Astrocyte (in vitro differentiated cells and primary cell): ENCODE data around the gene CCDC90B. TPM values are rescaled to one million over a fixed set of nuclear protein-coding genes. Genes with fewer than 3 reads are reported as not detected.

ENCODE experiments used
- DNase-seq: peaks from one replicate; pipeline ENCODE4 v3.0.0-alpha.2; 2010; ENCODE audit warnings: low read depth
- FAIRE-seq: peaks from 2 replicates; lab custom pipeline; 2011; peaks lifted over from hg19 to GRCh38; lab: Jason Lieb, UNC
- H2AFZ ChIP-seq: 2 replicates; pipeline ENCODE4 v1.6.0; 2012; ENCODE audit warnings: low read depth, low read length, inconsistent platforms
- H3K27ac ChIP-seq: 2 replicates; pipeline ENCODE4 v1.5.1; 2011; ENCODE audit warnings: low read depth, low read length, inconsistent platforms
- H3K27me3 ChIP-seq: 2 replicates; pipeline ENCODE4 v1.6.0; 2011; ENCODE audit warnings: low read length, inconsistent platforms; ENCODE audit not compliant: insufficient read depth
- H3K36me3 ChIP-seq: 2 replicates; pipeline ENCODE4 v1.5.1; 2011; ENCODE audit warnings: low read length, inconsistent platforms; ENCODE audit not compliant: insufficient read depth
- H3K4me1 ChIP-seq: 2 replicates; pipeline ENCODE4 v1.5.1; 2011; ENCODE audit warnings: low read length, inconsistent platforms; ENCODE audit not compliant: insufficient read depth
- H3K4me2 ChIP-seq: 2 replicates; pipeline ENCODE4 v1.6.0; 2012; ENCODE audit warnings: low read length, inconsistent platforms
- H3K4me3 ChIP-seq: 2 replicates; pipeline ENCODE4 v1.5.1; 2011; ENCODE audit warnings: low read depth, mild to moderate bottlenecking, low read length, inconsistent platforms; ENCODE audit not compliant: insufficient read depth
- H3K79me2 ChIP-seq: 2 replicates; pipeline ENCODE4 v1.6.0; 2012; ENCODE audit warnings: mild to moderate bottlenecking, low read length, inconsistent platforms; ENCODE audit not compliant: insufficient read depth
- H3K9ac ChIP-seq: 2 replicates; pipeline ENCODE4 v1.6.0; 2012; ENCODE audit warnings: mild to moderate bottlenecking, low read length, inconsistent platforms
- H3K9me3 ChIP-seq: 2 replicates; pipeline ENCODE4 v1.5.1; 2012; ENCODE audit warnings: low read depth, mild to moderate bottlenecking, low read length, inconsistent platforms; ENCODE audit not compliant: insufficient read depth
- H4K20me1 ChIP-seq: 2 replicates; pipeline ENCODE4 v1.6.0; 2012; ENCODE audit warnings: low read length, inconsistent platforms; ENCODE audit not compliant: insufficient read depth
- H3K27ac Mint-ChIP-seq: one replicate; pipeline ENCODE4 v1.8.0; 2021; ENCODE audit warnings: mild to moderate bottlenecking, mixed read lengths; ENCODE audit not compliant: unreplicated experiment
- H3K27me3 Mint-ChIP-seq: one replicate; pipeline ENCODE4 v1.8.0; 2021; ENCODE audit warnings: low read depth, mixed read lengths; ENCODE audit not compliant: unreplicated experiment
- H3K36me3 Mint-ChIP-seq: one replicate; pipeline ENCODE4 v1.8.0; 2021; ENCODE audit warnings: low read depth, mixed read lengths; ENCODE audit not compliant: unreplicated experiment
- H3K4me1 Mint-ChIP-seq: one replicate; pipeline ENCODE4 v1.8.0; 2021; ENCODE audit warnings: low read depth, mixed read lengths; ENCODE audit not compliant: unreplicated experiment
- H3K4me3 Mint-ChIP-seq: one replicate; pipeline ENCODE4 v1.8.0; 2021; ENCODE audit warnings: mild to moderate bottlenecking, moderate library complexity, mixed read lengths; ENCODE audit not compliant: unreplicated experiment
- H3K9me3 Mint-ChIP-seq: one replicate; pipeline ENCODE4 v1.8.0; 2021; ENCODE audit warnings: mild to moderate bottlenecking, mixed read lengths; ENCODE audit not compliant: unreplicated experiment
- EZH2 ChIP-seq: IDR thresholded peaks from 2 replicates; pipeline ENCODE4 v1.6.1; 2012; ENCODE audit warnings: mild to moderate bottlenecking, low read length, inconsistent platforms; ENCODE audit not compliant: insufficient read depth
- total RNA-seq: library from RNA; stranded (reverse); gene quantifications from 2 replicates; pipeline ENCODE4 v1.2.1, GENCODE V29; 2021
- TF ChIP-seq, protein P1 (sequence below): IDR thresholded peaks from 2 replicates; pipeline ENCODE4 v1.5.1; 2011; ENCODE audit warnings: low read depth, mild to moderate bottlenecking, inconsistent platforms, low read length, moderate library complexity; ENCODE audit not compliant: insufficient read depth

Gene CCDC90B
- total RNA-seq, 1 donor from 2014 or later = 67.5 TPM

DNA sequence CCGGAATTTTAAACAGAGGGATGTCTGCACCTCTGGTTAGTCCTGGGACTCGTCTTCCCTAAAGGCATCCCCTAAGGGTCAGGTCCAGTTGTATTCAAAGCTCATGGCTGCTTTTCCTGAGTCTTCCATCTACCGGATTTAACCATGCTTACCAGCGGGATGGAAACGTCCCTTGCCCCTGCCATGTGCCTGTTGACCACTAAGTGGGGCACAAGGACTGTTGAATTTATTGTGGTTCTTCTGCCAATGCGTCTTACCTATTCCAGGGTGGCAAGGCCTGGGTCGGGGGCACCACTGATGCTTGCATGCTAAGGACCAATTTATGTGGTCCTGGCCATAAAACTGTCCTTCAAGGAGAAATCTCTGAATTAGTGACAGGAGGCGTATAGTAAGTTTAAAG is 67.1 kb downstream of the CCDC90B start:
- Histone ChIP-seq H3K4me1 (no peaks in the 10 kb centered on the region), H3K9ac (no peak overlapping the region), H3K9me3 (no peaks in the 10 kb centered on the region), H3K4me2 (no peak overlapping the region), H2AFZ (no peak overlapping the region), H4K20me1 (no peaks in the 10 kb centered on the region), H3K4me3 (no peak overlapping the region), H3K27me3 (no peaks in the 10 kb centered on the region), H3K27ac (no peak overlapping the region), H3K36me3 (no peaks in the 10 kb centered on the region), H3K79me2 (no peaks in the 10 kb centered on the region)
- Mint-ChIP-seq H3K9me3 (no peaks in the 10 kb centered on the region), H3K4me1 (peaks cover 2% of the 10 kb centered on the region), H3K36me3 (no peaks in the 10 kb centered on the region), H3K4me3 (no peak overlapping the region), H3K27me3 (no peaks in the 10 kb centered on the region), H3K27ac (no peak overlapping the region)
- no peak for TF ChIP-seq EZH2
- TF ChIP-seq, protein P1, sequence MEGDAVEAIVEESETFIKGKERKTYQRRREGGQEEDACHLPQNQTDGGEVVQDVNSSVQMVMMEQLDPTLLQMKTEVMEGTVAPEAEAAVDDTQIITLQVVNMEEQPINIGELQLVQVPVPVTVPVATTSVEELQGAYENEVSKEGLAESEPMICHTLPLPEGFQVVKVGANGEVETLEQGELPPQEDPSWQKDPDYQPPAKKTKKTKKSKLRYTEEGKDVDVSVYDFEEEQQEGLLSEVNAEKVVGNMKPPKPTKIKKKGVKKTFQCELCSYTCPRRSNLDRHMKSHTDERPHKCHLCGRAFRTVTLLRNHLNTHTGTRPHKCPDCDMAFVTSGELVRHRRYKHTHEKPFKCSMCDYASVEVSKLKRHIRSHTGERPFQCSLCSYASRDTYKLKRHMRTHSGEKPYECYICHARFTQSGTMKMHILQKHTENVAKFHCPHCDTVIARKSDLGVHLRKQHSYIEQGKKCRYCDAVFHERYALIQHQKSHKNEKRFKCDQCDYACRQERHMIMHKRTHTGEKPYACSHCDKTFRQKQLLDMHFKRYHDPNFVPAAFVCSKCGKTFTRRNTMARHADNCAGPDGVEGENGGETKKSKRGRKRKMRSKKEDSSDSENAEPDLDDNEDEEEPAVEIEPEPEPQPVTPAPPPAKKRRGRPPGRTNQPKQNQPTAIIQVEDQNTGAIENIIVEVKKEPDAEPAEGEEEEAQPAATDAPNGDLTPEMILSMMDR = no peak
- FAIRE-seq = no peak
- DNase-seq = no peak

Other genes starting within 250 kb of the CCDC90B start
- gene RAB30, start 214.5 kb downstream of the CCDC90B start, total RNA-seq = 35.5 and 40.0 TPM in 2 replicates
- gene PCF11, start 129.2 kb downstream of the CCDC90B start, total RNA-seq = 35.9 and 40.7 TPM in 2 replicates
- gene ANKRD42, start 92.7 kb downstream of the CCDC90B start, total RNA-seq = 15.0 and 16.4 TPM in 2 replicates